OCI-LY7 (cell line): ENCODE data around the gene BCL2L13. TPM values are rescaled to one million over a fixed set of nuclear protein-coding genes. Genes with fewer than 3 reads are reported as not detected.

Experiments used
- BruUV-seq: library from RNA; stranded (reverse); fragments of 400-500 nt; replicated peaks from 2 replicates; lab custom pipeline; 2021; lab: Mats Ljungman, UMichigan
- CTCF ChIA-PET: fragments of 300-600 bp; sonication (Branson Sonifier 250); formaldehyde crosslinking; loops from one replicate; lab custom pipeline; 2022; ENCODE audit warnings: antibody characterized with exemption; ENCODE audit not compliant: unreplicated experiment; lab: Charles Lee
- POLR2A ChIA-PET: fragments of 300-600 bp; sonication (Branson Sonifier 250); formaldehyde crosslinking; loops from one replicate; lab custom pipeline; 2022; ENCODE audit warnings: antibody characterized with exemption; lab: Charles Lee
- DNase-seq: peaks from one replicate; pipeline ENCODE4 v3.0.0-alpha.2; 2015; ENCODE audit warnings: low spot score
- H2AFZ ChIP-seq: fragments of 200-600 bp; sonication (generic), shearing (Covaris generic); 2 replicates; pipeline ENCODE4 v1.6.1; 2014; ENCODE audit warnings: mild to moderate bottlenecking, antibody characterized with exemption, low read length, moderate library complexity
- H3K27ac ChIP-seq: fragments of 200-600 bp; sonication (generic); 2 replicates; pipeline ENCODE4 v1.5.1; 2014; ENCODE audit warnings: mixed run types, low read depth, mild to moderate bottlenecking, moderate library complexity, low read length, inconsistent platforms; ENCODE audit not compliant: poor library complexity, severe bottlenecking
- H3K36me3 ChIP-seq: fragments of 200-600 bp; sonication (generic); 2 replicates; pipeline ENCODE4 v1.6.1; 2014; ENCODE audit warnings: mild to moderate bottlenecking, antibody characterized with exemption, low read length, moderate library complexity, mixed read lengths; ENCODE audit not compliant: insufficient read depth
- H3K4me1 ChIP-seq: fragments of 200-600 bp; sonication (generic); 2 replicates; pipeline ENCODE4 v1.5.1; 2014; ENCODE audit warnings: mild to moderate bottlenecking, low read length; ENCODE audit not compliant: insufficient read depth, poor library complexity, severe bottlenecking
- H3K4me2 ChIP-seq: fragments of 200-600 bp; sonication (generic); 2 replicates; pipeline ENCODE4 v1.6.1; 2014; ENCODE audit warnings: mild to moderate bottlenecking, low read length
- H3K4me3 ChIP-seq: fragments of 200-600 bp; sonication (generic); 2 replicates; pipeline ENCODE4 v1.5.1; 2014; ENCODE audit warnings: mild to moderate bottlenecking, low read depth, low read length; ENCODE audit not compliant: poor library complexity, severe bottlenecking
- H3K79me2 ChIP-seq: fragments of 200-600 bp; sonication (generic); 2 replicates; pipeline ENCODE4 v1.6.1; 2016; ENCODE audit warnings: low read depth, mild to moderate bottlenecking, low read length, moderate library complexity, mixed read lengths; ENCODE audit not compliant: insufficient read depth
- H3K9me2 ChIP-seq: fragments of 200-600 bp; sonication (generic); 2 replicates; pipeline ENCODE4 v1.6.1; 2016; ENCODE audit warnings: mild to moderate bottlenecking, low read length, mixed read lengths; ENCODE audit not compliant: insufficient read depth
- H3K9me3 ChIP-seq: fragments of 200-600 bp; sonication (generic); 2 replicates; pipeline ENCODE4 v1.6.1; 2014; ENCODE audit warnings: mild to moderate bottlenecking, mixed run types, low read length, mixed read lengths
- H4K20me1 ChIP-seq: fragments of 200-600 bp; sonication (generic); 2 replicates; pipeline ENCODE4 v1.6.1; 2014; ENCODE audit warnings: mild to moderate bottlenecking, antibody characterized with exemption, low read length, moderate library complexity, mixed read lengths; ENCODE audit not compliant: insufficient read depth
- CTCF ChIP-seq: fragments of 200-600 bp; sonication (generic); conservative IDR thresholded peaks from 2 replicates; pipeline ENCODE4 v1.5.1; 2014; ENCODE audit warnings: mild to moderate bottlenecking, antibody characterized with exemption, low read length, moderate library complexity, mixed read lengths
- EZH2phosphoT487 ChIP-seq: fragments of 200-600 bp; sonication (generic); IDR thresholded peaks from 2 replicates; pipeline ENCODE4 v1.6.1; 2018; ENCODE audit warnings: low read depth, borderline replicate concordance, mild to moderate bottlenecking, mixed run types, antibody characterized with exemption, low read length, moderate library complexity, mixed read lengths
- intact Hi-C: fragments of 100-400 bp; cut with micrococcal nuclease; formaldehyde crosslinking; loops from one replicate; pipeline ENCODE4 v1.10.0; 2022; ENCODE audit not compliant: unreplicated experiment
- total RNA-seq, 2 experiments: library from RNA; depleted of rRNA in 1 of 2; stranded (reverse); fragments of >200 nt in 1 of 2; shearing (Covaris generic) in 1 of 2; gene quantifications; 2 replicates each; pipeline ENCODE4 v1.2.3, GENCODE V29; 2014 to 2022

The BCL2L13 gene
- total RNA-seq, 2 experiments from 2014 or later, result 25.2 to 38.3 TPM

- H3K4me3 ChIP-seq, result no peak overlapping the region
- H3K27ac ChIP-seq, result no peak overlapping the region
- TF ChIP-seq CTCF (no peak), EZH2phosphoT487 (no peak)
- DNase-seq, result no peak
- ChIA-PET POLR2A (no interaction called here), CTCF (interaction anchor here (0.6 kb wide), 1 partner anchor 18 kb away, joined by 4 read pairs; no protein-coding TSS in a partner anchor)
- H2AFZ ChIP-seq, result no peak overlapping the region
- H3K36me3 ChIP-seq, result 0 out of 2 replicates have a peak, but pooled peaks cover 5% of the 10 kb centered on the region
- peaks cover 17% of the 10 kb centered on the region for H4K20me1 ChIP-seq
- H3K79me2 ChIP-seq, result peaks cover 67% of the 10 kb centered on the region; the same call in 1 of the 2 replicates
- no TSS peak for BruUV-seq
- intact Hi-C loops, result no loop called here
- H3K9me3 ChIP-seq, result no peaks in the 10 kb centered on the region
- H3K9me2 ChIP-seq, result no peaks in the 10 kb centered on the region
- H3K4me1 ChIP-seq, result peaks cover 16% of the 10 kb centered on the region
- H3K4me2 ChIP-seq, result no peak overlapping the region
Observed at GRCh38 chr22:17767233-17768065, 128.9 kb downstream of the BCL2L13 start.

- intact Hi-C loops, result no loop called here
- DNase-seq, result no peak
- Histone ChIP-seq H3K4me2 (no peak overlapping the region), H3K9me2 (no peaks in the 10 kb centered on the region), H3K27ac (no peak overlapping the region), H2AFZ (no peak overlapping the region), H3K4me3 (no peak overlapping the region), H3K79me2 (peaks cover 64% of the 10 kb centered on the region; the same call in 1 of the 2 replicates), H3K4me1 (peaks cover 21% of the 10 kb centered on the region), H3K9me3 (no peaks in the 10 kb centered on the region), H3K36me3 (0 out of 2 replicates have a peak, but pooled peaks cover 5% of the 10 kb centered on the region), H4K20me1 (peaks cover 23% of the 10 kb centered on the region)
- TF ChIP-seq CTCF (no peak), EZH2phosphoT487 (no peak)
- POLR2A ChIA-PET, result no interaction called here
- CTCF ChIA-PET, result no interaction called here
- no TSS peak for BruUV-seq
Observed at GRCh38 chr22:17769013-17769715, 130.6 kb downstream of the BCL2L13 start.
